HepG2 (cell line): Measurements from ENCODE around the gene SLC29A2. TPM values are rescaled to one million over a fixed set of nuclear protein-coding genes. Genes with fewer than 3 reads are reported as not detected.

Experiments used
- AFF4 ChIP-seq: sonication (generic); formaldehyde crosslinking; IDR thresholded peaks from 2 replicates; pipeline ENCODE4 v1.4.0; 2020; ENCODE audit warnings: missing genetic modification reagents
- AHDC1 ChIP-seq: sonication (generic); formaldehyde crosslinking; IDR thresholded peaks from 2 replicates; pipeline ENCODE4 v1.5.1; 2020; ENCODE audit warnings: mild to moderate bottlenecking, missing genetic modification reagents, borderline replicate concordance
- CBX5 ChIP-seq: sonication (generic); formaldehyde crosslinking; IDR thresholded peaks from 2 replicates; pipeline ENCODE4 v1.4.0; 2020; ENCODE audit warnings: missing genetic modification reagents, borderline replicate concordance
- JARID2 ChIP-seq: sonication (generic); formaldehyde crosslinking; IDR thresholded peaks from 2 replicates; pipeline ENCODE4 v1.8.1; 2023; ENCODE audit warnings: missing genetic modification reagents, inconsistent platforms; ENCODE audit not compliant: insufficient replicate concordance
- MLX ChIP-seq: IDR thresholded peaks from 2 replicates; pipeline ENCODE4 v1.6.1; 2016
- RFXAP ChIP-seq: sonication (generic); formaldehyde crosslinking; IDR thresholded peaks from 2 replicates; pipeline ENCODE4 v1.4.0; 2020; ENCODE audit warnings: missing genetic modification reagents, borderline replicate concordance
- RXRA ChIP-seq: sonication (generic); formaldehyde crosslinking; IDR thresholded peaks from 2 replicates; pipeline ENCODE4 v1.5.1; 2020; ENCODE audit warnings: missing genetic modification reagents
- THAP8 ChIP-seq: sonication (generic); formaldehyde crosslinking; IDR thresholded peaks from 2 replicates; pipeline ENCODE4 v1.5.1; 2020; ENCODE audit warnings: missing genetic modification reagents, mild to moderate bottlenecking, borderline replicate concordance
- USF2 ChIP-seq, 2 experiments: sonication (generic) in 1 of 2; formaldehyde crosslinking in 1 of 2; IDR thresholded peaks; 2 replicates each; pipeline versions ENCODE4 v1.5.1 to v1.6.1; 2011 to 2020; ENCODE audit warnings: borderline replicate concordance in 1 of 2, low read depth in 1 of 2, low read length in 1 of 2, mild to moderate bottlenecking in 1 of 2, missing genetic modification reagents in 1 of 2, moderate library complexity in 1 of 2
- ZMYM2 ChIP-seq: sonication (generic); formaldehyde crosslinking; IDR thresholded peaks from 2 replicates; pipeline ENCODE4 v1.8.0; 2022; ENCODE audit warnings: mild to moderate bottlenecking, missing genetic modification reagents
- ZNF10 ChIP-seq: sonication (generic); formaldehyde crosslinking; IDR thresholded peaks from 2 replicates; pipeline ENCODE4 v1.4.0; 2020; ENCODE audit warnings: mild to moderate bottlenecking, low read depth, missing genetic modification reagents, borderline replicate concordance
- ZNF549 ChIP-seq: sonication (generic); formaldehyde crosslinking; IDR thresholded peaks from 2 replicates; pipeline ENCODE4 v1.5.0; 2020; ENCODE audit warnings: missing genetic modification reagents
- ZNF598 ChIP-seq: sonication (generic); formaldehyde crosslinking; IDR thresholded peaks from 2 replicates; pipeline ENCODE4 v1.5.1; 2020; ENCODE audit warnings: mild to moderate bottlenecking, missing genetic modification reagents, borderline replicate concordance
- ZNF772 ChIP-seq: sonication (generic); formaldehyde crosslinking; IDR thresholded peaks from 2 replicates; pipeline ENCODE4 v1.5.0; 2020; ENCODE audit warnings: mild to moderate bottlenecking, missing genetic modification reagents
- polyA plus RNA-seq, 8 experiments: library from polyadenylated mRNA; depleted of rRNA in 3 of 8; stranded (reverse) in 7 of 8; unstranded in 1 of 8; fragments of >200 nt; fragmentation: Illumina TruSeq in 4 of 8; extraction: Trizol in 4 of 8; gene quantifications; 2 replicates each; pipeline versions ENCODE4 v1.2.1 to v1.2.3, GENCODE V29; 2011 to 2016; ENCODE audit warnings: low read depth in 4 of 8, missing spikeins in 1 of 8, mixed read lengths in 1 of 8; ENCODE audit not compliant: insufficient read depth in 1 of 8
- total RNA-seq, 5 experiments: library from RNA; depleted of rRNA; stranded (reverse); fragments of >200 nt; fragmentation: Illumina TruSeq; extraction: Trizol; gene quantifications; 2 replicates each; pipeline ENCODE4 v1.2.3, GENCODE V29; 2016; ENCODE audit warnings: low read depth in 1 of 5

SLC29A2 gene
- total and polyA plus RNA-seq, 2 of the 13 experiments (the other 11 are each of a cell fraction or from before 2014, with no cell fraction given), result 0.63 to 0.66 TPM

GRCh38 chr11:66365711-66366619 lies 5.6 kb downstream of the SLC29A2 start (continued):
- TF ChIP-seq THAP8 (no peak), ZNF598 (CRISPR knock-in tag) (no peak), RXRA (CRISPR knock-in tag) (0 out of 2 replicates have a peak, but pooled peaks have one; percentile 23), CBX5 (CRISPR knock-in tag) (no peak), AHDC1 (no peak), JARID2 (CRISPR knock-in tag) (no peak), MLX (CRISPR knock-in tag) (no peak), ZNF772 (no peak), USF2 (IDR thresholded peaks at IDR 0.05; ENCODE audit: low read depth, low read length) (no peak), USF2 (CRISPR knock-in tag; IDR thresholded peaks at IDR 0.05; ENCODE audit: borderline replicate concordance) (no peak), ZNF10 (CRISPR knock-in tag) (no peak), ZMYM2 (CRISPR knock-in tag) (no peak), AFF4 (CRISPR knock-in tag) (no peak), RFXAP (CRISPR knock-in tag) (no peak), ZNF549 (CRISPR knock-in tag) (no peak)
